ENCODE measurements around the gene PTPRJ. TPM values are rescaled to one million over a fixed set of nuclear protein-coding genes. Genes with fewer than 3 reads are reported as not detected.

PTPRJ gene
- total RNA-seq, 1 experiment from 2014 or later = 59.4 TPM

- H3K36me3 Mint-ChIP-seq (ENCODE audit: insufficient read depth, unreplicated experiment) = no peaks in the 10 kb centered on the region
- H3K4me3 Mint-ChIP-seq (ENCODE audit: low read depth, unreplicated experiment) = no peak overlapping the region
- TF ChIP-seq, protein P1, sequence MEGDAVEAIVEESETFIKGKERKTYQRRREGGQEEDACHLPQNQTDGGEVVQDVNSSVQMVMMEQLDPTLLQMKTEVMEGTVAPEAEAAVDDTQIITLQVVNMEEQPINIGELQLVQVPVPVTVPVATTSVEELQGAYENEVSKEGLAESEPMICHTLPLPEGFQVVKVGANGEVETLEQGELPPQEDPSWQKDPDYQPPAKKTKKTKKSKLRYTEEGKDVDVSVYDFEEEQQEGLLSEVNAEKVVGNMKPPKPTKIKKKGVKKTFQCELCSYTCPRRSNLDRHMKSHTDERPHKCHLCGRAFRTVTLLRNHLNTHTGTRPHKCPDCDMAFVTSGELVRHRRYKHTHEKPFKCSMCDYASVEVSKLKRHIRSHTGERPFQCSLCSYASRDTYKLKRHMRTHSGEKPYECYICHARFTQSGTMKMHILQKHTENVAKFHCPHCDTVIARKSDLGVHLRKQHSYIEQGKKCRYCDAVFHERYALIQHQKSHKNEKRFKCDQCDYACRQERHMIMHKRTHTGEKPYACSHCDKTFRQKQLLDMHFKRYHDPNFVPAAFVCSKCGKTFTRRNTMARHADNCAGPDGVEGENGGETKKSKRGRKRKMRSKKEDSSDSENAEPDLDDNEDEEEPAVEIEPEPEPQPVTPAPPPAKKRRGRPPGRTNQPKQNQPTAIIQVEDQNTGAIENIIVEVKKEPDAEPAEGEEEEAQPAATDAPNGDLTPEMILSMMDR (IDR thresholded peaks at IDR 0.05; ENCODE audit: unreplicated experiment) = no peak
- intact Hi-C loops (cut with micrococcal nuclease; ENCODE audit: unreplicated experiment) = no loop called here
- H3K9me3 Mint-ChIP-seq (ENCODE audit: low read depth, unreplicated experiment) = no peaks in the 10 kb centered on the region
- DNase-seq = no peak
- no peak overlapping the region for H3K27ac Mint-ChIP-seq (ENCODE audit: unreplicated experiment)
- no peaks in the 10 kb centered on the region for H3K4me1 Mint-ChIP-seq (ENCODE audit: low read depth, unreplicated experiment)
- no peaks in the 10 kb centered on the region for H3K27me3 Mint-ChIP-seq (ENCODE audit: unreplicated experiment)
- CTCF ChIA-PET = no interaction called here
- BruUV-seq (replicated peaks) = no TSS peak
Observed at GRCh38 chr11:47967577-47968525, 12.5 kb upstream of the PTPRJ start.

DNA sequence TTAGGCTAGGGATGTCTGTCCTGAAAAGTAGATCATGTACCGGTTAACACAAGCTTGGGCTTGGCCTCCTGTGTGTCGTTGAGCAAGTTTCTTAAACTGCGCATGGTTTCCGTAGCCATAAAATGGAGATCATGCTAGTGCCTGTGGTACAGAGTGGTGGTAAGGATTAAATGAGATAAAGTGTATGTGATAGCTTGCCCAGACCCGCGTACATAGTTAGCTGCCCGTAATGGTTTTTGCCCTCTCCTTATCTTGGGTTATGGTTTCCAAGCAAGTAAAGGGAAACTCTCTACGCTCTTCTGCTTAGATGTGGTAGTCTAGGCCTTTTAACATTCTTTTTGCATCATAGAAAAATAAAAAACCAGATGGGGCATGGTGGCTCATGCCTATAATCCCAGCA lies 11.0 kb upstream of the PTPRJ start:
- DNase-seq = no peak
- CTCF ChIA-PET = interaction anchor here (1.1 kb wide), 1 partner anchor 15 kb away, joined by 3 read pairs; no protein-coding TSS in a partner anchor
- intact Hi-C loops (cut with micrococcal nuclease; ENCODE audit: unreplicated experiment) = no loop called here
- Mint-ChIP-seq H3K36me3 (ENCODE audit: insufficient read depth, unreplicated experiment) (no peaks in the 10 kb centered on the region), H3K4me3 (ENCODE audit: low read depth, unreplicated experiment) (no peak overlapping the region), H3K4me1 (ENCODE audit: low read depth, unreplicated experiment) (peaks cover 6% of the 10 kb centered on the region), H3K9me3 (ENCODE audit: low read depth, unreplicated experiment) (no peaks in the 10 kb centered on the region), H3K27me3 (ENCODE audit: unreplicated experiment) (no peaks in the 10 kb centered on the region), H3K27ac (ENCODE audit: unreplicated experiment) (no peak overlapping the region)
- TF ChIP-seq, protein P1 (IDR thresholded peaks at IDR 0.05; ENCODE audit: unreplicated experiment) = no peak
- no TSS peak for BruUV-seq (replicated peaks)

DNA sequence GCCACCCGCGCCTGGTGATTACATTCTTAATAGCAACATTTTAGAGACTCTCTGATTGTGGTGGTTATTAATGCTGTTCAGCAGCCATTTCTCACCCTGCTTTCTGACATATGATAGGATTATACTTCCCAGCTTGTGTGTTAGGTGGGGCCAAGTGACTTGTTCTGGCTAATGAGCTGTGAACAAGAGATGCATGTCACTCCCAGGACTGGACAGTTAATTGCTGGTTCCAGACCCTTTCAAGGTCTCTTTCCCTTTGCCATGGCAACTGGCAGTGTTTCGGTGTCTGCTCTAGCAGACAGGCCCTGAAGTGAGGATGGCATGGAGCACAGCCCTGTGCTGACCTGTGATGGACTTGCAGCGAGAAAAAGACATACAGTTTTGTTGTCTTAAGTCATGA lies 8.9 kb upstream of the PTPRJ start:
- DNase-seq = no peak
- BruUV-seq (replicated peaks) = no TSS peak
- Mint-ChIP-seq H3K27me3 (ENCODE audit: unreplicated experiment) (no peaks in the 10 kb centered on the region), H3K4me1 (ENCODE audit: low read depth, unreplicated experiment) (peaks cover 11% of the 10 kb centered on the region), H3K4me3 (ENCODE audit: low read depth, unreplicated experiment) (no peak overlapping the region), H3K9me3 (ENCODE audit: low read depth, unreplicated experiment) (no peaks in the 10 kb centered on the region), H3K36me3 (ENCODE audit: insufficient read depth, unreplicated experiment) (no peaks in the 10 kb centered on the region), H3K27ac (ENCODE audit: unreplicated experiment) (no peak overlapping the region)
- TF ChIP-seq, protein P1 (IDR thresholded peaks at IDR 0.05; ENCODE audit: unreplicated experiment) = no peak
- intact Hi-C loops (cut with micrococcal nuclease; ENCODE audit: unreplicated experiment) = no loop called here
- CTCF ChIA-PET = no interaction called here

DNA sequence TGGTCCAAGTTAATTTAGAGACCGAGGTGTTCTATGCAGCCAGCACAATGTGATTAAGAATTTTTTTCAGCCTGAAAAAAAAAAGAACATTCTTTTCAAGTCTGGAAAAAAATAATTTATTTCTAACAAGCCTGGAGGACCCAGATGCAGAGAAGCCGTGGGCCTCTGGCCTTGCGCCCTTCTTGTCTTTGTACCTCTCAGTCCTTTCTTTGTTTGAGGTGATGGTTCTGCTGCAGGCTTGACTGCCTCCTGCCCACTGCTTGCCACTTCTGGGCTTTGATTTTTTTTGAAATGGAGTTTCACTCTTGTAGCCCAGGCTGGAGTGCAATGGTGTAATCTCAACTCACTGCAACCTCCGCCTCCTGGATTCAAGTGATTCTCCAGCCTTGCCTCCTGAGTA lies 7.2 kb upstream of the PTPRJ start:
- intact Hi-C loops (cut with micrococcal nuclease; ENCODE audit: unreplicated experiment) = no loop called here
- no peak overlapping the region for H3K27ac Mint-ChIP-seq (ENCODE audit: unreplicated experiment)
- BruUV-seq (replicated peaks) = no TSS peak
- no peaks in the 10 kb centered on the region for H3K27me3 Mint-ChIP-seq (ENCODE audit: unreplicated experiment)
- no peak for DNase-seq
- no peaks in the 10 kb centered on the region for H3K36me3 Mint-ChIP-seq (ENCODE audit: insufficient read depth, unreplicated experiment)
- H3K4me3 Mint-ChIP-seq (ENCODE audit: low read depth, unreplicated experiment) = no peak overlapping the region
- H3K4me1 Mint-ChIP-seq (ENCODE audit: low read depth, unreplicated experiment) = peaks cover 11% of the 10 kb centered on the region
- no peaks in the 10 kb centered on the region for H3K9me3 Mint-ChIP-seq (ENCODE audit: low read depth, unreplicated experiment)
- TF ChIP-seq, protein P1 (IDR thresholded peaks at IDR 0.05; ENCODE audit: unreplicated experiment) = no peak
- CTCF ChIA-PET = no interaction called here
